Sigmoid colon (tissue), 7 donors: ENCODE data around the gene TDRD5. TPM values are rescaled to one million over a fixed set of nuclear protein-coding genes. Genes with fewer than 3 reads are reported as not detected.

Experiments
- DNase-seq: peaks from one replicate; pipeline ENCODE4 v3.0.0-alpha.2; 2019
- H3K27ac ChIP-seq, 4 donors: fragments of 200-600 bp; sonication (generic); one replicate each; pipeline ENCODE4 v1.5.1; 2016 to 2019; ENCODE audit warnings: mild to moderate bottlenecking in 1 of 4
- H3K27me3 ChIP-seq, 3 donors: fragments of 200-600 bp; sonication (generic); one replicate each; pipeline ENCODE4 v1.5.1; 2019; ENCODE audit warnings: mild to moderate bottlenecking in 1 of 3
- H3K36me3 ChIP-seq, 4 donors: fragments of 200-600 bp; sonication (generic); one replicate each; pipeline ENCODE4 v1.5.1; 2016 to 2019
- H3K4me1 ChIP-seq, 4 donors: fragments of 200-600 bp; sonication (generic); one replicate each; pipeline ENCODE4 v1.5.1; 2017 to 2019
- H3K4me3 ChIP-seq, 4 donors: fragments of 200-600 bp; sonication (generic); one replicate each; pipeline ENCODE4 v1.5.1; 2017 to 2019; ENCODE audit warnings: mild to moderate bottlenecking in 2 of 4, moderate library complexity in 1 of 4
- H3K9me3 ChIP-seq, 4 donors: fragments of 200-600 bp in 3 of 4; sonication (generic) in 3 of 4; one replicate each; pipeline versions ENCODE4 v1.5.1 to v1.6.1; 2013 to 2019
- CTCF ChIP-seq, 4 experiments: fragments of 450-650 bp in 3 of 4; fragments of 200-600 bp in 1 of 4; IDR thresholded peaks; one replicate each; pipeline ENCODE4 v1.5.1; 2016 to 2019; ENCODE audit warnings: antibody characterized with exemption in 4 of 4, mild to moderate bottlenecking in 3 of 4, moderate library complexity in 2 of 4
- EP300 ChIP-seq, 4 donors: sonication (generic); formaldehyde crosslinking; IDR thresholded peaks; one replicate each; pipeline ENCODE4 v1.6.1; 2017; ENCODE audit warnings: antibody characterized with exemption in 4 of 4
- POLR2A ChIP-seq, 2 donors: fragments of 450-650 bp; IDR thresholded peaks; one replicate each; pipeline ENCODE4 v1.6.1; 2016; ENCODE audit warnings: antibody characterized with exemption in 2 of 2, mild to moderate bottlenecking in 2 of 2, moderate library complexity in 2 of 2
- POLR2AphosphoS5 ChIP-seq, 4 donors: sonication (generic); formaldehyde crosslinking; IDR thresholded peaks; one replicate each; pipeline ENCODE4 v1.6.1; 2017; ENCODE audit warnings: antibody characterized with exemption in 4 of 4
- WGBS, 2 donors: extraction: QIAGEN DNeasy Blood & Tissue Kit; methylation state at CpG; one replicate each; pipeline ENCODE4 v1.1.7; 2013; 5-methylcytosine and 5-hydroxymethylcytosine counted together
- intact Hi-C: fragments of 100-400 bp; cut with DNase I; formaldehyde crosslinking; loops from one replicate; pipeline ENCODE4 v1.15.1; 2023
- polyA plus RNA-seq, 3 donors: library from polyadenylated mRNA; stranded (reverse); fragments of 200-250 nt; gene quantifications; one replicate each; pipeline ENCODE4 v1.2.3, GENCODE V29; 2013
- total RNA-seq, 4 donors: library from RNA; depleted of rRNA; stranded (reverse); fragments of >200 nt; gene quantifications; one replicate each; pipeline ENCODE4 v1.1.0, GENCODE V29; 2016
- donor health status: healthy with polysubstance abuse.
- donor health status: Bipolar disorder and iron deficiency.
- donor health status: healthy.

TDRD5 gene
- total and polyA plus RNA-seq, 7 donors = 0.55 to 0.69 (median 0.60) TPM; not detected in 4

- intact Hi-C loops = no loop called here
- DNase-seq = no peak
- no peak for TF ChIP-seq EP300 (IDR thresholded peaks at IDR 0.05)
- no peak for TF ChIP-seq POLR2AphosphoS5 (IDR thresholded peaks at IDR 0.05)
- TF ChIP-seq POLR2A (IDR thresholded peaks at IDR 0.05) = no peak
- no peak for TF ChIP-seq CTCF (IDR thresholded peaks at IDR 0.05)
- Histone ChIP-seq H3K36me3 (no peaks in the 10 kb centered on the region), H3K27ac (no peak overlapping the region), H3K4me3 (no peak overlapping the region), H3K9me3 (no peaks in the 10 kb centered on the region), H3K4me1 (peaks cover 0 to 8% (median 4%) of the 10 kb centered on the region in 4 donors), H3K27me3 (peaks cover 7 to 51% (median 12%) of the 10 kb centered on the region in 3 donors)
- WGBS, 2 donors = 28 to 44% methylated on average over 5 of the region's 5 CpGs
Measured at GRCh38 chr1:179576509-179576908, 15.1 kb upstream of the TDRD5 start.

- no peak overlapping the region for H3K27ac ChIP-seq
- no peak for TF ChIP-seq POLR2AphosphoS5 (IDR thresholded peaks at IDR 0.05)
- intact Hi-C loops = no loop called here
- peaks cover 0 to 13% (median 5%) of the 10 kb centered on the region in 4 donors for H3K4me1 ChIP-seq
- no peaks in the 10 kb centered on the region for H3K36me3 ChIP-seq
- no peak for DNase-seq
- no peak overlapping the region for H3K4me3 ChIP-seq
- H3K27me3 ChIP-seq = peaks cover 0 to 6% (median 0%) of the 10 kb centered on the region in 3 donors
- H3K9me3 ChIP-seq = no peaks in the 10 kb centered on the region
- 86 to 89% methylated on average over 5 of the region's 5 CpGs for WGBS, 2 donors
Measured at GRCh38 chr1:179583771-179584320, 7.8 kb upstream of the TDRD5 start.

GRCh38 chr1:179586107-179586823 is 5.4 kb upstream of the TDRD5 start:
- Histone ChIP-seq H3K4me3 (peak overlapping the region; percentile 15 to 48 (median 42)), H3K36me3 (no peaks in the 10 kb centered on the region), H3K27me3 (peaks cover 0 to 16% (median 2%) of the 10 kb centered on the region in 3 donors), H3K9me3 (no peaks in the 10 kb centered on the region), H3K27ac (peak overlapping the region; percentile 51 to 64 (median 59)), H3K4me1 (peaks cover 0 to 13% (median 6%) of the 10 kb centered on the region in 4 donors)
- 3 to 8% methylated on average over 60 of the region's 60 CpGs for WGBS, 2 donors
- DNase-seq = peak; percentile 70
- intact Hi-C loops = no loop called here
- TF ChIP-seq POLR2AphosphoS5 (IDR thresholded peaks at IDR 0.05) (peak in 1 of 4 donors; percentile 19), POLR2A (IDR thresholded peaks at IDR 0.05) (no peak), CTCF (IDR thresholded peaks at IDR 0.05) (peak in 2 of 4 experiments; percentile 24 to 40)

- Histone ChIP-seq H3K4me1 (peaks cover 0 to 19% (median 11%) of the 10 kb centered on the region in 4 donors), H3K9me3 (no peaks in the 10 kb centered on the region), H3K27ac (no peak overlapping the region), H3K4me3 (no peak overlapping the region), H3K36me3 (no peaks in the 10 kb centered on the region), H3K27me3 (peaks cover 9 to 21% (median 13%) of the 10 kb centered on the region in 3 donors)
- intact Hi-C loops = no loop called here
- TF ChIP-seq EP300 (IDR thresholded peaks at IDR 0.05) = no peak
- no peak for TF ChIP-seq POLR2AphosphoS5 (IDR thresholded peaks at IDR 0.05)
- TF ChIP-seq POLR2A (IDR thresholded peaks at IDR 0.05) = no peak
- TF ChIP-seq CTCF (IDR thresholded peaks at IDR 0.05) = no peak
- WGBS, 2 donors = 93 to 94% methylated on average over 6 of the region's 6 CpGs
- DNase-seq = no peak
Measured at GRCh38 chr1:179587336-179587735, 4.3 kb upstream of the TDRD5 start.

GRCh38 chr1:179588425-179589024 is 3.1 kb upstream of the TDRD5 start:
- Histone ChIP-seq H3K9me3 (no peaks in the 10 kb centered on the region), H3K27me3 (peaks cover 9 to 33% (median 16%) of the 10 kb centered on the region in 3 donors), H3K36me3 (no peaks in the 10 kb centered on the region), H3K4me1 (peaks cover 0 to 19% (median 11%) of the 10 kb centered on the region in 4 donors), H3K27ac (no peak overlapping the region), H3K4me3 (no peak overlapping the region)
- TF ChIP-seq POLR2AphosphoS5 (IDR thresholded peaks at IDR 0.05) (no peak), EP300 (IDR thresholded peaks at IDR 0.05) (no peak), CTCF (IDR thresholded peaks at IDR 0.05) (no peak), POLR2A (IDR thresholded peaks at IDR 0.05) (no peak)
- no peak for DNase-seq
- intact Hi-C loops = no loop called here
- WGBS, 2 donors = 93 to 94% methylated on average over 18 of the region's 18 CpGs
